ENCODE data around the gene CCND1. TPM values are rescaled to one million over a fixed set of nuclear protein-coding genes. Genes with fewer than 3 reads are reported as not detected.

The CCND1 gene
- total and polyA plus RNA-seq, 7 experiments from 2014 or later, result 0.26 to 4.9 (median 0.84) TPM

GRCh38 chr11:69656536-69657455 lies 15.8 kb downstream of the CCND1 start:
- H3K27me3 ChIP-seq (ENCODE audit: control insufficient read depth in 2 of 2, insufficient read depth in 2 of 2, low read length in 2 of 2), result no peaks in the 10 kb centered on the region
- Mint-ChIP-seq H3K27me3 (no peaks in the 10 kb centered on the region), H3K4me1 (peaks cover 0 to 2% (median 0%) of the 10 kb centered on the region in 7 donors), H3K9me3 (no peaks in the 10 kb centered on the region), H3K4me3 (no peak overlapping the region), H3K36me3 (peaks cover 0 to 18% (median 0%) of the 10 kb centered on the region in 5 donors), H3K27ac (no peak overlapping the region)
- no peaks in the 10 kb centered on the region for H3K9me3 ChIP-seq (ENCODE audit: control insufficient read depth in 2 of 3, low read length in 3 of 3)
- peaks cover 0 to 7% (median 0%) of the 10 kb centered on the region in 3 experiments for H3K36me3 ChIP-seq (ENCODE audit: control insufficient read depth in 2 of 3, insufficient read depth in 3 of 3, low read length in 3 of 3)
- POLR2A ChIA-PET, result no interaction called here
- H3K4me3 ChIP-seq (ENCODE audit: low read length), result no peak overlapping the region
- intact Hi-C loops (cut with micrococcal nuclease), result no loop called here
- CTCF ChIA-PET, result interaction anchor here (1.1 kb wide), 1 partner anchor 14 kb away, joined by 3 read pairs; no protein-coding TSS in a partner anchor
- H3K27ac ChIP-seq (ENCODE audit: low read depth, low read length), result no peak overlapping the region
- H3K4me1 ChIP-seq (ENCODE audit: control insufficient read depth in 2 of 2, insufficient read depth in 2 of 2, low read length in 2 of 2), result no peaks in the 10 kb centered on the region
- ATAC-seq (no peak), DNase-seq (no peak)

GRCh38 chr11:69657456-69657910 lies 16.5 kb downstream of the CCND1 start:
- peaks cover 0 to 2% (median 0%) of the 10 kb centered on the region in 7 donors for H3K4me1 Mint-ChIP-seq
- H3K27me3 ChIP-seq (ENCODE audit: control insufficient read depth in 2 of 2, insufficient read depth in 2 of 2, low read length in 2 of 2), result no peaks in the 10 kb centered on the region
- H3K4me1 ChIP-seq (ENCODE audit: control insufficient read depth in 2 of 2, insufficient read depth in 2 of 2, low read length in 2 of 2), result no peaks in the 10 kb centered on the region
- ChIA-PET CTCF (no interaction called here), POLR2A (no interaction called here)
- peaks cover 0 to 13% (median 0%) of the 10 kb centered on the region in 5 donors for H3K36me3 Mint-ChIP-seq
- no peaks in the 10 kb centered on the region for H3K27me3 Mint-ChIP-seq
- H3K27ac ChIP-seq (ENCODE audit: low read depth, low read length), result no peak overlapping the region
- no peaks in the 10 kb centered on the region for H3K9me3 ChIP-seq (ENCODE audit: control insufficient read depth in 2 of 3, low read length in 3 of 3)
- DNase-seq, result no peak
- peaks cover 0 to 14% (median 0%) of the 10 kb centered on the region in 3 experiments for H3K36me3 ChIP-seq (ENCODE audit: control insufficient read depth in 2 of 3, insufficient read depth in 3 of 3, low read length in 3 of 3)
- ATAC-seq, result no peak
- H3K9me3 Mint-ChIP-seq, result no peaks in the 10 kb centered on the region
- intact Hi-C loops (cut with micrococcal nuclease), result no loop called here
- no peak overlapping the region for H3K4me3 Mint-ChIP-seq
- H3K4me3 ChIP-seq (ENCODE audit: low read length), result no peak overlapping the region
- H3K27ac Mint-ChIP-seq, result peak overlapping the region in 1 of 9 donors; percentile 25

GRCh38 chr11:69657911-69658625 lies 17.1 kb downstream of the CCND1 start:
- POLR2A ChIA-PET, result no interaction called here
- Mint-ChIP-seq H3K4me1 (peaks cover 0 to 2% (median 0%) of the 10 kb centered on the region in 7 donors), H3K9me3 (no peaks in the 10 kb centered on the region), H3K36me3 (peaks cover 0 to 9% (median 0%) of the 10 kb centered on the region in 5 donors), H3K27ac (no peak overlapping the region), H3K27me3 (no peaks in the 10 kb centered on the region), H3K4me3 (no peak overlapping the region)
- ATAC-seq (no peak), DNase-seq (no peak)
- intact Hi-C loops (cut with micrococcal nuclease), result no loop called here
- Histone ChIP-seq H3K36me3 (ENCODE audit: control insufficient read depth in 2 of 3, insufficient read depth in 3 of 3, low read length in 3 of 3) (peaks cover 0 to 19% (median 0%) of the 10 kb centered on the region in 3 experiments), H3K9me3 (ENCODE audit: control insufficient read depth in 2 of 3, low read length in 3 of 3) (no peaks in the 10 kb centered on the region), H3K4me3 (ENCODE audit: low read length) (no peak overlapping the region), H3K27me3 (ENCODE audit: control insufficient read depth in 2 of 2, insufficient read depth in 2 of 2, low read length in 2 of 2) (no peaks in the 10 kb centered on the region), H3K27ac (ENCODE audit: low read depth, low read length) (no peak overlapping the region), H3K4me1 (ENCODE audit: control insufficient read depth in 2 of 2, insufficient read depth in 2 of 2, low read length in 2 of 2) (no peaks in the 10 kb centered on the region)
- CTCF ChIA-PET, result interaction anchor here (1.0 kb wide), 1 partner anchor 12 kb away, joined by 3 read pairs; no protein-coding TSS in a partner anchor

GRCh38 chr11:69658626-69659450 lies 17.9 kb downstream of the CCND1 start:
- H3K9me3 ChIP-seq (ENCODE audit: control insufficient read depth in 2 of 3, low read length in 3 of 3), result no peaks in the 10 kb centered on the region
- no peak overlapping the region for H3K4me3 Mint-ChIP-seq
- intact Hi-C loops (cut with micrococcal nuclease), result no loop called here
- DNase-seq (no peak), ATAC-seq (no peak)
- H3K27me3 ChIP-seq (ENCODE audit: control insufficient read depth in 2 of 2, insufficient read depth in 2 of 2, low read length in 2 of 2), result no peaks in the 10 kb centered on the region
- H3K4me3 ChIP-seq (ENCODE audit: low read length), result no peak overlapping the region
- H3K36me3 ChIP-seq (ENCODE audit: control insufficient read depth in 2 of 3, insufficient read depth in 3 of 3, low read length in 3 of 3), result peaks cover 0 to 25% (median 0%) of the 10 kb centered on the region in 3 experiments
- H3K4me1 ChIP-seq (ENCODE audit: control insufficient read depth in 2 of 2, insufficient read depth in 2 of 2, low read length in 2 of 2), result no peaks in the 10 kb centered on the region
- H3K27me3 Mint-ChIP-seq, result no peaks in the 10 kb centered on the region
- no peak overlapping the region for H3K27ac ChIP-seq (ENCODE audit: low read depth, low read length)
- peak overlapping the region in 1 of 9 donors; percentile 25 for H3K27ac Mint-ChIP-seq
- H3K4me1 Mint-ChIP-seq, result peaks cover 0 to 2% (median 0%) of the 10 kb centered on the region in 7 donors
- CTCF ChIA-PET, result interaction anchor here (1.0 kb wide), 1 partner anchor 11 kb away, joined by 3 read pairs; no protein-coding TSS in a partner anchor
- H3K9me3 Mint-ChIP-seq, result no peaks in the 10 kb centered on the region
- H3K36me3 Mint-ChIP-seq, result peaks cover 0 to 8% (median 0%) of the 10 kb centered on the region in 5 donors
- POLR2A ChIA-PET, result no interaction called here

- ATAC-seq, result no peak
- peaks cover 0 to 32% (median 0%) of the 10 kb centered on the region in 3 experiments for H3K36me3 ChIP-seq (ENCODE audit: control insufficient read depth in 2 of 3, insufficient read depth in 3 of 3, low read length in 3 of 3)
- H3K27me3 ChIP-seq (ENCODE audit: control insufficient read depth in 2 of 2, insufficient read depth in 2 of 2, low read length in 2 of 2), result no peaks in the 10 kb centered on the region
- H3K27ac ChIP-seq (ENCODE audit: low read depth, low read length), result no peak overlapping the region
- Mint-ChIP-seq H3K36me3 (peaks cover 0 to 10% (median 0%) of the 10 kb centered on the region in 5 donors), H3K4me1 (peaks cover 0 to 2% (median 0%) of the 10 kb centered on the region in 7 donors), H3K9me3 (no peaks in the 10 kb centered on the region), H3K27ac (no peak overlapping the region), H3K27me3 (no peaks in the 10 kb centered on the region), H3K4me3 (no peak overlapping the region)
- no peak overlapping the region for H3K4me3 ChIP-seq (ENCODE audit: low read length)
- no peaks in the 10 kb centered on the region for H3K4me1 ChIP-seq (ENCODE audit: control insufficient read depth in 2 of 2, insufficient read depth in 2 of 2, low read length in 2 of 2)
- ChIA-PET CTCF (interaction anchor here (0.9 kb wide), 1 partner anchor 11 kb away, joined by 3 read pairs; no protein-coding TSS in a partner anchor), POLR2A (no interaction called here)
- intact Hi-C loops (cut with micrococcal nuclease), result no loop called here
- H3K9me3 ChIP-seq (ENCODE audit: control insufficient read depth in 2 of 3, low read length in 3 of 3), result no peaks in the 10 kb centered on the region
- DNase-seq, result no peak
Observed at GRCh38 chr11:69659591-69659990, 18.6 kb downstream of the CCND1 start.

- ChIA-PET CTCF (interaction anchor here (0.9 kb wide), 1 partner anchor 11 kb away, joined by 3 read pairs; no protein-coding TSS in a partner anchor), POLR2A (no interaction called here)
- no peaks in the 10 kb centered on the region for H3K9me3 Mint-ChIP-seq
- H3K4me1 Mint-ChIP-seq, result peaks cover 0 to 4% (median 0%) of the 10 kb centered on the region in 7 donors
- H3K27ac Mint-ChIP-seq, result no peak overlapping the region
- H3K27me3 Mint-ChIP-seq, result no peaks in the 10 kb centered on the region
- H3K36me3 ChIP-seq (ENCODE audit: control insufficient read depth in 2 of 3, insufficient read depth in 3 of 3, low read length in 3 of 3), result peaks cover 0 to 37% (median 0%) of the 10 kb centered on the region in 3 experiments
- no peak overlapping the region for H3K4me3 ChIP-seq (ENCODE audit: low read length)
- no peak overlapping the region for H3K4me3 Mint-ChIP-seq
- intact Hi-C loops (cut with micrococcal nuclease), result no loop called here
- DNase-seq (no peak), ATAC-seq (no peak)
- no peaks in the 10 kb centered on the region for H3K9me3 ChIP-seq (ENCODE audit: control insufficient read depth in 2 of 3, low read length in 3 of 3)
- H3K27ac ChIP-seq (ENCODE audit: low read depth, low read length), result no peak overlapping the region
- H3K36me3 Mint-ChIP-seq, result peaks cover 0 to 15% (median 0%) of the 10 kb centered on the region in 5 donors
- H3K4me1 ChIP-seq (ENCODE audit: control insufficient read depth in 2 of 2, insufficient read depth in 2 of 2, low read length in 2 of 2), result no peaks in the 10 kb centered on the region
- no peaks in the 10 kb centered on the region for H3K27me3 ChIP-seq (ENCODE audit: control insufficient read depth in 2 of 2, insufficient read depth in 2 of 2, low read length in 2 of 2)
Observed at GRCh38 chr11:69660001-69660500, 19.1 kb downstream of the CCND1 start.
